H1 (cell line): ENCODE measurements around the gene DCLK1.

Experiments
- ASH2L ChIP-seq: fragments of 200-600, 300-600 bp; sonication (generic); IDR thresholded peaks from one replicate; pipeline ENCODE4 v1.7.1; 2017; ENCODE audit warnings: low read length
- EGR1 ChIP-seq: IDR thresholded peaks from 2 replicates; pipeline ENCODE4 v1.6.1; 2011; ENCODE audit warnings: low read depth, low read length, borderline replicate concordance
- EZH2 ChIP-seq: fragments of 200-600 bp; sonication (generic); IDR thresholded peaks from 2 replicates; pipeline ENCODE4 v1.7.1; 2012; ENCODE audit warnings: low read depth, mild to moderate bottlenecking, moderate library complexity, low read length, inconsistent platforms; ENCODE audit not compliant: severe bottlenecking
- MAFK ChIP-seq: IDR thresholded peaks from 2 replicates; pipeline ENCODE4 v1.6.1; 2012; ENCODE audit warnings: low read depth, mild to moderate bottlenecking, improper control_type of control experiment, low read length
- POLR2AphosphoS5 ChIP-seq: IDR thresholded peaks from 2 replicates; pipeline ENCODE4 v1.6.1; 2011; ENCODE audit warnings: low read depth, low read length
- RFX5 ChIP-seq: IDR thresholded peaks from 2 replicates; pipeline ENCODE4 v1.6.1; 2011; ENCODE audit warnings: low read depth, low read length, improper control_type of control experiment, borderline replicate concordance
- SP1 ChIP-seq: IDR thresholded peaks from 2 replicates; pipeline ENCODE4 v1.6.1; 2011; ENCODE audit warnings: low read depth, low read length
- TBP ChIP-seq: IDR thresholded peaks from 2 replicates; pipeline ENCODE4 v1.6.1; 2011; ENCODE audit warnings: low read depth, low read length, improper control_type of control experiment
- USF2 ChIP-seq: IDR thresholded peaks from 2 replicates; pipeline ENCODE4 v1.6.1; 2011; ENCODE audit warnings: low read length, improper control_type of control experiment
- TF ChIP-seq, protein P1 (sequence below), 3 experiments: IDR thresholded peaks; 1 replicate in 2 of 3; 2 replicates in 1 of 3; pipeline versions ENCODE4 v1.5.1 to v1.6.1; 2011; ENCODE audit warnings: low read length in 3 of 3, mild to moderate bottlenecking in 3 of 3, inconsistent platforms in 2 of 3, low read depth in 1 of 3, moderate library complexity in 1 of 3; ENCODE audit not compliant: insufficient read depth in 1 of 3; ENCODE audit errors: control extremely low read depth in 1 of 3
- TF ChIP-seq, protein P2 (sequence below): IDR thresholded peaks from 2 replicates; pipeline ENCODE4 v1.6.1; 2011; ENCODE audit warnings: low read depth, mild to moderate bottlenecking, low read length; ENCODE audit not compliant: insufficient read depth
- TF ChIP-seq, protein P3 (sequence below): IDR thresholded peaks from 2 replicates; pipeline ENCODE4 v1.6.1; 2012; ENCODE audit warnings: inconsistent platforms

GRCh38 chr13:36130193-36130551 is 1.0 kb downstream of the DCLK1 start:
- TF ChIP-seq POLR2AphosphoS5: no peak
- TF ChIP-seq EZH2: no peak
- TF ChIP-seq, protein P1, sequence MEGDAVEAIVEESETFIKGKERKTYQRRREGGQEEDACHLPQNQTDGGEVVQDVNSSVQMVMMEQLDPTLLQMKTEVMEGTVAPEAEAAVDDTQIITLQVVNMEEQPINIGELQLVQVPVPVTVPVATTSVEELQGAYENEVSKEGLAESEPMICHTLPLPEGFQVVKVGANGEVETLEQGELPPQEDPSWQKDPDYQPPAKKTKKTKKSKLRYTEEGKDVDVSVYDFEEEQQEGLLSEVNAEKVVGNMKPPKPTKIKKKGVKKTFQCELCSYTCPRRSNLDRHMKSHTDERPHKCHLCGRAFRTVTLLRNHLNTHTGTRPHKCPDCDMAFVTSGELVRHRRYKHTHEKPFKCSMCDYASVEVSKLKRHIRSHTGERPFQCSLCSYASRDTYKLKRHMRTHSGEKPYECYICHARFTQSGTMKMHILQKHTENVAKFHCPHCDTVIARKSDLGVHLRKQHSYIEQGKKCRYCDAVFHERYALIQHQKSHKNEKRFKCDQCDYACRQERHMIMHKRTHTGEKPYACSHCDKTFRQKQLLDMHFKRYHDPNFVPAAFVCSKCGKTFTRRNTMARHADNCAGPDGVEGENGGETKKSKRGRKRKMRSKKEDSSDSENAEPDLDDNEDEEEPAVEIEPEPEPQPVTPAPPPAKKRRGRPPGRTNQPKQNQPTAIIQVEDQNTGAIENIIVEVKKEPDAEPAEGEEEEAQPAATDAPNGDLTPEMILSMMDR (IDR thresholded peaks at IDR 0.05; ENCODE audit: control extremely low read depth in 1 of 3, insufficient read depth in 1 of 3, low read depth in 1 of 3, low read length in 3 of 3): no peak
- no peak for TF ChIP-seq USF2
- TF ChIP-seq, protein P2, sequence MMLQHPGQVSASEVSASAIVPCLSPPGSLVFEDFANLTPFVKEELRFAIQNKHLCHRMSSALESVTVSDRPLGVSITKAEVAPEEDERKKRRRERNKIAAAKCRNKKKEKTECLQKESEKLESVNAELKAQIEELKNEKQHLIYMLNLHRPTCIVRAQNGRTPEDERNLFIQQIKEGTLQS: no peak
- no peak for TF ChIP-seq RFX5
- no peak for TF ChIP-seq MAFK
- TF ChIP-seq, protein P3, sequence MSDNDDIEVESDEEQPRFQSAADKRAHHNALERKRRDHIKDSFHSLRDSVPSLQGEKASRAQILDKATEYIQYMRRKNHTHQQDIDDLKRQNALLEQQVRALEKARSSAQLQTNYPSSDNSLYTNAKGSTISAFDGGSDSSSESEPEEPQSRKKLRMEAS: no peak
- TF ChIP-seq TBP: no peak
- no peak for TF ChIP-seq SP1
- TF ChIP-seq EGR1: no peak
- no peak for TF ChIP-seq ASH2L
